CD14-positive monocyte (primary cell): ENCODE results near the gene DAB2IP. TPM values are rescaled to one million over a fixed set of nuclear protein-coding genes. Genes with fewer than 3 reads are reported as not detected.

Experiments
- DNase-seq, 3 donors: peaks; one replicate each; pipeline ENCODE4 v3.0.0-alpha.2; 2011 to 2022
- H2AFZ ChIP-seq: 2 replicates; pipeline ENCODE4 v1.6.0; 2012; ENCODE audit warnings: mild to moderate bottlenecking, low read depth, low read length, inconsistent platforms; ENCODE audit not compliant: insufficient read depth, poor library complexity, severe bottlenecking
- H3K27ac ChIP-seq, 2 donors: 1 replicate in 1 of 2; 2 replicates in 1 of 2; pipeline ENCODE4 v1.5.1; 2012 to 2013; ENCODE audit warnings: low read length in 2 of 2, control low read depth in 1 of 2, inconsistent platforms in 1 of 2, low read depth in 1 of 2, mild to moderate bottlenecking in 1 of 2
- H3K27me3 ChIP-seq, 2 donors: one replicate each; pipeline versions ENCODE4 v1.6.0 to v1.6.1; 2011 to 2013; ENCODE audit warnings: low read length in 2 of 2; ENCODE audit not compliant: control insufficient read depth in 2 of 2, insufficient read depth in 2 of 2
- H3K36me3 ChIP-seq, 2 donors: replicated peaks in 1 of 2; 1 replicate in 1 of 2; 2 replicates in 1 of 2; pipeline versions ENCODE4 v1.5.1 to v1.6.1; 2012 to 2013; ENCODE audit warnings: low read length in 2 of 2, control low read depth in 1 of 2, inconsistent platforms in 1 of 2, mild to moderate bottlenecking in 1 of 2; ENCODE audit not compliant: insufficient read depth in 2 of 2, control insufficient read depth in 1 of 2
- H3K4me1 ChIP-seq, 2 donors: 1 replicate in 1 of 2; 2 replicates in 1 of 2; pipeline versions ENCODE4 v1.5.1 to v1.6.1; 2012 to 2013; ENCODE audit warnings: low read length in 2 of 2, control low read depth in 1 of 2, inconsistent platforms in 1 of 2, mild to moderate bottlenecking in 1 of 2, moderate library complexity in 1 of 2; ENCODE audit not compliant: insufficient read depth in 2 of 2, control insufficient read depth in 1 of 2
- H3K4me2 ChIP-seq: replicated peaks from 2 replicates; pipeline ENCODE3; 2012; ENCODE audit warnings: low read length, moderate library complexity, mild to moderate bottlenecking; ENCODE audit not compliant: poor library complexity, severe bottlenecking; ENCODE audit errors: extremely low read depth
- H3K4me3 ChIP-seq, 3 experiments: fragments of 200-600 bp in 1 of 3; sonication (generic) in 1 of 3; replicated peaks in 1 of 3; 1 replicate in 2 of 3; 2 replicates in 1 of 3; pipeline ENCODE4 v1.5.1; 2011 to 2013; ENCODE audit warnings: low read length in 3 of 3, mild to moderate bottlenecking in 3 of 3, control low read depth in 2 of 3, low read depth in 2 of 3, inconsistent platforms in 1 of 3, moderate library complexity in 1 of 3
- H3K79me2 ChIP-seq: 2 replicates; pipeline ENCODE4 v1.6.0; 2012; ENCODE audit warnings: mild to moderate bottlenecking, control low read depth, inconsistent platforms, low read length, moderate library complexity; ENCODE audit not compliant: insufficient read depth
- H3K9ac ChIP-seq: 2 replicates; pipeline ENCODE4 v1.6.0; 2017; ENCODE audit warnings: low read length, mild to moderate bottlenecking; ENCODE audit not compliant: insufficient read depth, poor library complexity, severe bottlenecking
- H3K9me3 ChIP-seq, 2 donors: replicated peaks in 1 of 2; 1 replicate in 1 of 2; 2 replicates in 1 of 2; pipeline versions ENCODE4 v1.5.1 to v1.6.1; 2012 to 2013; ENCODE audit warnings: low read length in 2 of 2, control low read depth in 1 of 2; ENCODE audit not compliant: control insufficient read depth in 1 of 2, insufficient read depth in 1 of 2
- H4K20me1 ChIP-seq: 2 replicates; pipeline ENCODE4 v1.6.0; 2012; ENCODE audit warnings: mild to moderate bottlenecking, low read length, control low read depth, moderate library complexity; ENCODE audit not compliant: insufficient read depth
- H3K27ac Mint-ChIP-seq, 7 donors: one replicate each; pipeline ENCODE4 v1.8.0; 2020; ENCODE audit warnings: mild to moderate bottlenecking in 7 of 7, mixed read lengths in 7 of 7, moderate library complexity in 6 of 7, inconsistent platforms in 2 of 7
- H3K27me3 Mint-ChIP-seq, 3 donors: one replicate each; pipeline ENCODE4 v1.8.0; 2021 to 2022; ENCODE audit warnings: low read depth in 3 of 3, mild to moderate bottlenecking in 3 of 3, mixed read lengths in 3 of 3, moderate library complexity in 3 of 3, inconsistent platforms in 1 of 3
- H3K36me3 Mint-ChIP-seq, 2 donors: one replicate each; pipeline ENCODE4 v1.8.0; 2020; ENCODE audit warnings: mixed read lengths in 2 of 2, inconsistent platforms in 1 of 2, mild to moderate bottlenecking in 1 of 2
- H3K4me1 Mint-ChIP-seq: one replicate; pipeline ENCODE4 v1.8.0; 2020; ENCODE audit warnings: mild to moderate bottlenecking, mixed read lengths
- H3K4me3 Mint-ChIP-seq, 2 donors: one replicate each; pipeline ENCODE4 v1.8.0; 2020; ENCODE audit warnings: mild to moderate bottlenecking in 2 of 2, mixed read lengths in 2 of 2, moderate library complexity in 1 of 2
- H3K9me3 Mint-ChIP-seq, 7 donors: one replicate each; pipeline ENCODE4 v1.8.0; 2020 to 2022; ENCODE audit warnings: mixed read lengths in 7 of 7, mild to moderate bottlenecking in 6 of 7, moderate library complexity in 6 of 7, inconsistent platforms in 2 of 7
- WGBS: methylation state at CpG from one replicate; pipeline ENCODE4 v1.1.5; 2013; ENCODE audit warnings: missing lambda C conversion rate; ENCODE audit not compliant: insufficient coverage; 5-methylcytosine and 5-hydroxymethylcytosine counted together
- intact Hi-C, 2 donors: fragments of 100-400 bp; cut with micrococcal nuclease; formaldehyde crosslinking; loops; one replicate each; pipeline versions ENCODE4 v1.15.0 to v1.15.1; 2023
- polyA plus RNA-seq, 3 donors: library from polyadenylated mRNA; depleted of rRNA in 1 of 3; unstranded in 2 of 3; stranded (reverse) in 1 of 3; fragments of 300-500 nt in 2 of 3; fragments of >200 nt in 1 of 3; fragmentation: Illumina TruSeq in 2 of 3; gene quantifications; 1 replicate in 2 of 3; 2 replicates in 1 of 3; pipeline ENCODE4 v1.2.3, GENCODE V29; 2012 to 2021
- TF ChIP-seq, protein P1 (sequence below): fragments of 200-600 bp; IDR thresholded peaks from one replicate; pipeline ENCODE4 v1.8.0; 2022; ENCODE audit warnings: antibody characterized with exemption, mild to moderate bottlenecking

The DAB2IP gene
- polyA plus RNA-seq, 3 donors: 0.13 TPM; not detected in 2

- no peaks in the 10 kb centered on the region for H3K9me3 ChIP-seq
- no peak overlapping the region for H3K4me2 ChIP-seq
- no peak for DNase-seq
- H3K27me3 ChIP-seq: no peaks in the 10 kb centered on the region
- WGBS: 96% methylated on average over 2 of the region's 13 CpGs
- H3K27ac ChIP-seq: no peak overlapping the region
- no peak overlapping the region for H3K9ac ChIP-seq
- Mint-ChIP-seq H3K36me3 (no peaks in the 10 kb centered on the region), H3K4me1 (peaks cover 8% of the 10 kb centered on the region), H3K27ac (peak overlapping the region in 1 of 7 donors; percentile 23), H3K27me3 (peaks cover 3 to 9% (median 5%) of the 10 kb centered on the region in 3 donors), H3K4me3 (no peak overlapping the region), H3K9me3 (peaks cover 0 to 2% (median 0%) of the 10 kb centered on the region in 7 donors)
- no peaks in the 10 kb centered on the region for H3K79me2 ChIP-seq
- H3K4me1 ChIP-seq: no peaks in the 10 kb centered on the region
- intact Hi-C loops: no loop called here
- H4K20me1 ChIP-seq: no peaks in the 10 kb centered on the region
- no peaks in the 10 kb centered on the region for H3K36me3 ChIP-seq
- TF ChIP-seq, protein P1, sequence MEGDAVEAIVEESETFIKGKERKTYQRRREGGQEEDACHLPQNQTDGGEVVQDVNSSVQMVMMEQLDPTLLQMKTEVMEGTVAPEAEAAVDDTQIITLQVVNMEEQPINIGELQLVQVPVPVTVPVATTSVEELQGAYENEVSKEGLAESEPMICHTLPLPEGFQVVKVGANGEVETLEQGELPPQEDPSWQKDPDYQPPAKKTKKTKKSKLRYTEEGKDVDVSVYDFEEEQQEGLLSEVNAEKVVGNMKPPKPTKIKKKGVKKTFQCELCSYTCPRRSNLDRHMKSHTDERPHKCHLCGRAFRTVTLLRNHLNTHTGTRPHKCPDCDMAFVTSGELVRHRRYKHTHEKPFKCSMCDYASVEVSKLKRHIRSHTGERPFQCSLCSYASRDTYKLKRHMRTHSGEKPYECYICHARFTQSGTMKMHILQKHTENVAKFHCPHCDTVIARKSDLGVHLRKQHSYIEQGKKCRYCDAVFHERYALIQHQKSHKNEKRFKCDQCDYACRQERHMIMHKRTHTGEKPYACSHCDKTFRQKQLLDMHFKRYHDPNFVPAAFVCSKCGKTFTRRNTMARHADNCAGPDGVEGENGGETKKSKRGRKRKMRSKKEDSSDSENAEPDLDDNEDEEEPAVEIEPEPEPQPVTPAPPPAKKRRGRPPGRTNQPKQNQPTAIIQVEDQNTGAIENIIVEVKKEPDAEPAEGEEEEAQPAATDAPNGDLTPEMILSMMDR: no peak
- no peak overlapping the region for H3K4me3 ChIP-seq
- no peak overlapping the region for H2AFZ ChIP-seq
Measured at GRCh38 chr9:121823451-121824169, 172.2 kb downstream of the DAB2IP start.

DNA sequence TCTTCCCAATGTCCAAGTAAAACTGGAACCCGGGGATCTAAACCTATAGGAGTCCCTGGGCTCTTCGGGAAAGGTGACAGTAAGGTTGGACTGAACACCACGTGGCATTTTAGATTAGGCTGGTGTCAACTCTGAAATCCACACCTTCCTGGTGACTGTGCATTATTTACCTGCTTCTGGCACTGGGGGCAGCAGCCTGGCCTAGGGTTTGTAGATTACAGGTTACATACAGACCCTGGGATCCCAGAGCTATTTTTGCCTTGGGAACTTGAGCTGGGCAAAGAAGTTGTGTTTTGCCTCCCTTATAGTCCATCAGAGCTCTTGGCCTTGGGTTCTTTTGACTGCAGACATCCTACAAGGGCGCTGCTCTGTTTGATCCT is 173.2 kb downstream of the DAB2IP start:
- H3K4me2 ChIP-seq: no peak overlapping the region
- H3K36me3 ChIP-seq: no peaks in the 10 kb centered on the region
- Mint-ChIP-seq H3K36me3 (no peaks in the 10 kb centered on the region), H3K27ac (peak overlapping the region in 1 of 7 donors; percentile 15), H3K9me3 (peaks cover 0 to 2% (median 0%) of the 10 kb centered on the region in 7 donors), H3K4me1 (peaks cover 3% of the 10 kb centered on the region), H3K27me3 (peaks cover 2 to 5% (median 3%) of the 10 kb centered on the region in 3 donors), H3K4me3 (no peak overlapping the region)
- H3K79me2 ChIP-seq: no peaks in the 10 kb centered on the region
- no peak for DNase-seq
- H3K27me3 ChIP-seq: no peaks in the 10 kb centered on the region
- no peaks in the 10 kb centered on the region for H3K4me1 ChIP-seq
- H3K27ac ChIP-seq: no peak overlapping the region
- H3K9me3 ChIP-seq: no peaks in the 10 kb centered on the region
- TF ChIP-seq, protein P1: no peak
- intact Hi-C loops: no loop called here
- 75% methylated on average over 4 of the region's 4 CpGs for WGBS
- H3K9ac ChIP-seq: no peak overlapping the region
- no peak overlapping the region for H2AFZ ChIP-seq
- H3K4me3 ChIP-seq: no peak overlapping the region
- no peaks in the 10 kb centered on the region for H4K20me1 ChIP-seq
